HG03108 (cell line): ENCODE measurements around the gene CASKIN2.

Experiments used
- ATAC-seq: cut with Tn5 transposase; IDR thresholded peaks from one replicate; pipeline ENCODE4 v1.9.1; 2021; ENCODE audit warnings: moderate library complexity; ENCODE audit not compliant: unreplicated experiment

CASKIN2 gene

GRCh38 chr17:75547091-75547490 is 31.8 kb upstream of the CASKIN2 start:
- no peak for ATAC-seq

- no peak for ATAC-seq
Measured at GRCh38 chr17:75546181-75546580, 30.8 kb upstream of the CASKIN2 start.

GRCh38 chr17:75544250-75544649 is 28.9 kb upstream of the CASKIN2 start:
- no peak for ATAC-seq

GRCh38 chr17:75542728-75543336 is 27.5 kb upstream of the CASKIN2 start:
- no peak for ATAC-seq

GRCh38 chr17:75542229-75542628 is 26.9 kb upstream of the CASKIN2 start:
- ATAC-seq = no peak

GRCh38 chr17:75540923-75541503 is 25.7 kb upstream of the CASKIN2 start:
- ATAC-seq = no peak

- ATAC-seq = no peak
Measured at GRCh38 chr17:75539967-75540729, 24.8 kb upstream of the CASKIN2 start.

- ATAC-seq = no peak
Measured at GRCh38 chr17:75536366-75536765, 21.0 kb upstream of the CASKIN2 start.

GRCh38 chr17:75535871-75536270 is 20.5 kb upstream of the CASKIN2 start:
- ATAC-seq = no peak

GRCh38 chr17:75535119-75535537 is 19.8 kb upstream of the CASKIN2 start:
- ATAC-seq = no peak

- ATAC-seq = no peak
Measured at GRCh38 chr17:75531721-75532072, 16.4 kb upstream of the CASKIN2 start.

GRCh38 chr17:75530837-75531720 is 15.7 kb upstream of the CASKIN2 start:
- ATAC-seq = no peak

- no peak for ATAC-seq
Measured at GRCh38 chr17:75526555-75527270, 11.4 kb upstream of the CASKIN2 start.

- no peak for ATAC-seq
Measured at GRCh38 chr17:75525806-75526554, 10.6 kb upstream of the CASKIN2 start.

- ATAC-seq = peak; percentile 79
Measured at GRCh38 chr17:75524970-75525805, 9.9 kb upstream of the CASKIN2 start, which contains the start of gene LLGL2. LLGL2 (plus strand) TSS chr17:75525697; CDS start chr17:75543427, 17,730 bp downstream.

GRCh38 chr17:75524269-75524969 is 9.1 kb upstream of the CASKIN2 start:
- ATAC-seq = no peak

GRCh38 chr17:75523647-75524046 is 8.3 kb upstream of the CASKIN2 start:
- ATAC-seq = no peak

- ATAC-seq = no peak
Measured at GRCh38 chr17:75521951-75522727, 6.8 kb upstream of the CASKIN2 start.
